Peyer's patch (tissue), 4 donors: ENCODE measurements around the gene DMRTC2.

ENCODE experiments used
- POLR2A ChIP-seq, 2 donors: fragments of 450-650 bp; IDR thresholded peaks; one replicate each; pipeline ENCODE4 v1.5.1; 2017; ENCODE audit warnings: antibody characterized with exemption in 2 of 2, mild to moderate bottlenecking in 2 of 2, moderate library complexity in 2 of 2
- TF ChIP-seq, protein P1 (sequence below), 6 experiments: fragments of 450-650 bp in 4 of 6; fragments of 200-600 bp in 2 of 6; sonication (generic) in 1 of 6; IDR thresholded peaks; one replicate each; pipeline ENCODE4 v1.5.1; 2017 to 2019; ENCODE audit warnings: antibody characterized with exemption in 6 of 6, mild to moderate bottlenecking in 3 of 6, moderate library complexity in 1 of 6

DNA sequence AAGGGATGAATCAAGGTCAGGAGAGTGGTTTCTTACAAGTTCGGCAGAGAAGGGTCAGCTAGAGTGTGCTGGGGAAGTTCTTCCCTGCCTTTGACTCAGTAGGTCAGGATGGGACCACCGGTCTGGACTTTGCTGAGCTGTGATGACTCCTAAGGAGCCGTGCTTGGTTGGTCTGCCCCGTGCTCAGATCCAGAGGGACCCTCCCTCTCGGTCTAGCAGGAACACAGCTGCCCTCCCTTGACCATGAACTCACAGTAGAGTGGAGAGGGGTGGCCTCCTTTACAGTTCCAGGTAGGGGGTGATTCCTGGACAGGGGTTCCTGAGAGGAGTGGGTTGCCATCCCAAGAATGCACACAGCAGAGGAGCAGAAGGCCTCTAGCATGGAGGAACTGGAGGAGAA, 19.5 kb downstream of the DMRTC2 start:
- no peak for TF ChIP-seq POLR2A (IDR thresholded peaks at IDR 0.05)
- TF ChIP-seq, protein P1, sequence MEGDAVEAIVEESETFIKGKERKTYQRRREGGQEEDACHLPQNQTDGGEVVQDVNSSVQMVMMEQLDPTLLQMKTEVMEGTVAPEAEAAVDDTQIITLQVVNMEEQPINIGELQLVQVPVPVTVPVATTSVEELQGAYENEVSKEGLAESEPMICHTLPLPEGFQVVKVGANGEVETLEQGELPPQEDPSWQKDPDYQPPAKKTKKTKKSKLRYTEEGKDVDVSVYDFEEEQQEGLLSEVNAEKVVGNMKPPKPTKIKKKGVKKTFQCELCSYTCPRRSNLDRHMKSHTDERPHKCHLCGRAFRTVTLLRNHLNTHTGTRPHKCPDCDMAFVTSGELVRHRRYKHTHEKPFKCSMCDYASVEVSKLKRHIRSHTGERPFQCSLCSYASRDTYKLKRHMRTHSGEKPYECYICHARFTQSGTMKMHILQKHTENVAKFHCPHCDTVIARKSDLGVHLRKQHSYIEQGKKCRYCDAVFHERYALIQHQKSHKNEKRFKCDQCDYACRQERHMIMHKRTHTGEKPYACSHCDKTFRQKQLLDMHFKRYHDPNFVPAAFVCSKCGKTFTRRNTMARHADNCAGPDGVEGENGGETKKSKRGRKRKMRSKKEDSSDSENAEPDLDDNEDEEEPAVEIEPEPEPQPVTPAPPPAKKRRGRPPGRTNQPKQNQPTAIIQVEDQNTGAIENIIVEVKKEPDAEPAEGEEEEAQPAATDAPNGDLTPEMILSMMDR (IDR thresholded peaks at IDR 0.05): no peak
